Adrenal gland (tissue), 12 donors: ENCODE data around the gene ADGRA1. TPM values are rescaled to one million over a fixed set of nuclear protein-coding genes. Genes with fewer than 3 reads are reported as not detected.
"Not testable (repeated sequence)": the region's sequence is repeated elsewhere in the genome, so short reads cannot be mapped to it uniquely, and the experiment has no call there.

Source experiments
- DNase-seq, 7 donors: peaks; one replicate each; pipeline ENCODE4 v3.0.0-alpha.2; 2019 to 2020
- H3K27ac ChIP-seq, 5 donors: fragments of 200-600 bp; sonication (generic) in 4 of 5; 1 replicate in 3 of 5; 2 replicates in 2 of 5; pipeline versions ENCODE4 v1.5.1 to v1.8.0; 2016 to 2020; ENCODE audit warnings: mild to moderate bottlenecking in 1 of 5
- H3K27me3 ChIP-seq: fragments of 200-600 bp; 2 replicates; pipeline ENCODE4 v1.8.0; 2021
- H3K36me3 ChIP-seq, 2 donors: fragments of 200-600 bp; replicated peaks in 1 of 2; 1 replicate in 1 of 2; 2 replicates in 1 of 2; pipeline versions ENCODE4 v1.5.1 to v1.8.0; 2018 to 2022
- H3K4me1 ChIP-seq, 2 donors: fragments of 200-600 bp; replicated peaks in 1 of 2; 1 replicate in 1 of 2; 2 replicates in 1 of 2; pipeline versions ENCODE4 v1.5.1 to v1.8.0; 2018 to 2021
- H3K4me3 ChIP-seq, 4 donors: fragments of 200-600 bp; sonication (generic) in 3 of 4; one replicate each; pipeline ENCODE4 v1.5.1; 2016 to 2018
- H3K9me3 ChIP-seq, 3 donors: fragments of 200-600 bp; sonication (generic) in 1 of 3; replicated peaks in 1 of 3; 1 replicate in 2 of 3; 2 replicates in 1 of 3; pipeline versions ENCODE4 v1.5.1 to v1.8.0; 2016 to 2021
- CTCF ChIP-seq, 6 experiments: fragments of 450-650 bp in 4 of 6; fragments of 200-600 bp in 2 of 6; sonication (generic) in 1 of 6; IDR thresholded peaks; 1 replicate in 5 of 6; 2 replicates in 1 of 6; pipeline versions ENCODE4 v1.5.1 to v1.8.0; 2016 to 2021; ENCODE audit warnings: antibody characterized with exemption in 6 of 6, mild to moderate bottlenecking in 2 of 6, moderate library complexity in 1 of 6
- POLR2A ChIP-seq, 2 donors: fragments of 450-650 bp; IDR thresholded peaks; one replicate each; pipeline ENCODE4 v1.6.1; 2017; ENCODE audit warnings: antibody characterized with exemption in 2 of 2, mild to moderate bottlenecking in 2 of 2, moderate library complexity in 1 of 2
- WGBS, 4 donors: extraction: QIAGEN DNeasy Blood & Tissue Kit in 2 of 4; methylation state at CpG; one replicate each; pipeline versions ENCODE4 v1.1.5 to v1.1.7; 2013 to 2017; 5-methylcytosine and 5-hydroxymethylcytosine counted together
- intact Hi-C, 2 donors: fragments of 100-400 bp; cut with DNase I; formaldehyde crosslinking; loops; one replicate each; pipeline versions ENCODE4 v1.14.1 to v1.15.0; 2022 to 2023
- polyA plus RNA-seq, 3 donors: library from polyadenylated mRNA; stranded (reverse); fragments of 200-250 nt in 2 of 3; fragments of 350-450 nt in 1 of 3; fragmentation: Illumina TruSeq in 1 of 3; extraction: RNeasy Lipid Tissue Mini Kit (QIAGEN cat#74804) in 1 of 3; gene quantifications; one replicate each; pipeline ENCODE4 v1.2.3, GENCODE V29; 2013 to 2014
- total RNA-seq, 9 donors: library from RNA; depleted of rRNA in 4 of 9; stranded (reverse); fragments of >200 nt in 4 of 9; fragments of 120-200 nt in 1 of 9; fragmentation: NEBNext Ultra II Directional in 1 of 9; extraction: Animal tissue kit (Norgen Biotek cat#: 25700) in 1 of 9; gene quantifications; one replicate each; pipeline versions ENCODE4 v1.1.0 to v1.2.4, GENCODE V29; 2013 to 2023
- donor health status: healthy with polysubstance abuse.
- donor health status: Bipolar disorder and iron deficiency.
- donor health status: DM: yes; HTN: yes; CAD: no.
- donor health status: DM: no; HTN: no; CAD: no.
- donor health status: DM: no; HTN: no; CAD: no.
- donor health status: DM: yes; HTN: yes; CAD: no.

ADGRA1 gene
- total and polyA plus RNA-seq, 12 donors, result 0.06 to 8.2 (median 2.7) TPM; not detected in 2

GRCh38 chr10:133050371-133050770 is 37.4 kb upstream of the ADGRA1 start:
- Histone ChIP-seq H3K4me3 (no peak overlapping the region), H3K27ac (no peak overlapping the region), H3K9me3 (no peaks in the 10 kb centered on the region), H3K36me3 (no peaks in the 10 kb centered on the region), H3K4me1 (no peaks in the 10 kb centered on the region), H3K27me3 (peaks cover 8% of the 10 kb centered on the region)
- DNase-seq, result no peak
- 64 to 80% (median 65%) methylated on average over 8 to 11 of the region's 11 CpGs; no CpG with 5 or more reads in 1 of the 4 donors for WGBS, 4 donors
- TF ChIP-seq CTCF (IDR thresholded peaks at IDR 0.05), result no peak
- no peak for TF ChIP-seq POLR2A (IDR thresholded peaks at IDR 0.05)
- intact Hi-C loops, result no loop called here

- Histone ChIP-seq H3K36me3 (no peaks in the 10 kb centered on the region), H3K9me3 (no peaks in the 10 kb centered on the region), H3K27me3 (peaks cover 8% of the 10 kb centered on the region), H3K27ac (no peak overlapping the region), H3K4me3 (no peak overlapping the region), H3K4me1 (no peaks in the 10 kb centered on the region)
- 30 to 91% (median 90%) methylated on average over 2 to 14 of the region's 14 CpGs; no CpG with 5 or more reads in 1 of the 4 donors for WGBS, 4 donors
- intact Hi-C loops, result no loop called here
- no peak for TF ChIP-seq POLR2A (IDR thresholded peaks at IDR 0.05)
- TF ChIP-seq CTCF (IDR thresholded peaks at IDR 0.05), result no peak
- DNase-seq, result no peak
Observed at GRCh38 chr10:133052076-133052475, 35.6 kb upstream of the ADGRA1 start.

- H3K27ac ChIP-seq, H3K36me3 ChIP-seq, DNase-seq, H3K27me3 ChIP-seq, H3K9me3 ChIP-seq, H3K4me1 ChIP-seq, intact Hi-C loops, H3K4me3 ChIP-seq: not testable (repeated sequence)
- 78 to 80% (median 79%) methylated on average over 10 of the region's 10 CpGs for WGBS, 4 donors
Observed at GRCh38 chr10:133053527-133054133, 34.1 kb upstream of the ADGRA1 start.

- no peaks in the 10 kb centered on the region for H3K9me3 ChIP-seq
Observed at GRCh38 chr10:133055470-133055869, 32.3 kb upstream of the ADGRA1 start.

More at GRCh38 chr10:133055470-133055869, 32.3 kb upstream of the ADGRA1 start:
- Histone ChIP-seq H3K4me3 (no peak overlapping the region), H3K4me1 (no peaks in the 10 kb centered on the region), H3K27me3 (peaks cover 4% of the 10 kb centered on the region), H3K27ac (no peak overlapping the region), H3K36me3 (no peaks in the 10 kb centered on the region)
- WGBS, 4 donors, result 45 to 60% (median 48%) methylated on average over 1 to 2 of the region's 2 CpGs; no CpG with 5 or more reads in 1 of the 4 donors
- TF ChIP-seq POLR2A (IDR thresholded peaks at IDR 0.05), result no peak
- no peak for TF ChIP-seq CTCF (IDR thresholded peaks at IDR 0.05)
- no peak for DNase-seq
- intact Hi-C loops, result no loop called here
